HCT116 (cell line): ENCODE results near the gene DBNL. TPM values are rescaled to one million over a fixed set of nuclear protein-coding genes. Genes with fewer than 3 reads are reported as not detected.

ENCODE experiments used
- ATAC-seq: fragments of 200-7000 bp; cut with Tn5 transposase; 2 replicates; pipeline ENCODE4 v1.9.1; 2020; ENCODE audit warnings: mild to moderate bottlenecking, moderate library complexity
- BruUV-seq: library from RNA; stranded (reverse); fragments of 400-500 nt; replicated peaks from 2 replicates; lab custom pipeline; 2021; lab: Mats Ljungman, UMichigan
- CTCF ChIA-PET: fragments of 300-600 bp; sonication (Branson Sonifier 250); formaldehyde crosslinking; loops from one replicate; lab custom pipeline; 2021; ENCODE audit warnings: antibody characterized with exemption; lab: Charles Lee
- POLR2A ChIA-PET: fragments of 300-600, 350-600 bp; sonication (Branson Sonifier 250); formaldehyde crosslinking; loops from one replicate; lab custom pipeline; 2021; ENCODE audit warnings: antibody characterized with exemption; lab: Charles Lee
- RAD21 ChIA-PET, 2 experiments: fragments of 300-600 bp; sonication (Branson Sonifier 250); formaldehyde crosslinking; loops; one replicate each; lab custom pipeline; 2023; ENCODE audit warnings: low total read pairs in 2 of 2; ENCODE audit not compliant: uncharacterized antibody in 2 of 2, unreplicated experiment in 2 of 2, low non-redundant PET in 1 of 2; lab: Charles Lee
- DNase-seq: peaks from one replicate; pipeline ENCODE4 v3.0.0-alpha.2; 2010; ENCODE audit warnings: low read depth, low spot score
- H2AFZ ChIP-seq: fragments of 200-600 bp; shearing (Covaris generic), sonication (generic); 2 replicates; pipeline ENCODE4 v1.6.1; 2017; ENCODE audit warnings: low read depth, mixed run types, mixed read lengths, antibody characterized with exemption, low read length; ENCODE audit not compliant: poor library complexity, severe bottlenecking
- H3K27ac ChIP-seq: 2 replicates; pipeline ENCODE4 v1.5.1; 2012; ENCODE audit warnings: low read depth, low read length
- H3K27me3 ChIP-seq: fragments of 200-600 bp; sonication (generic); 2 replicates; pipeline ENCODE4 v1.6.1; 2016; ENCODE audit warnings: mixed run types, low read length, mixed read lengths; ENCODE audit not compliant: insufficient read depth
- H3K36me3 ChIP-seq, 2 experiments: fragments of 200-500 bp in 1 of 2; fragments of 200-600 bp in 1 of 2; sonication (Bioruptor generic) in 1 of 2; sonication (generic) in 1 of 2; 2 replicates each; pipeline versions ENCODE4 v1.5.1 to v1.6.1; 2014 to 2016; ENCODE audit warnings: low read length in 2 of 2, inconsistent platforms in 1 of 2, mixed read lengths in 1 of 2, mixed run types in 1 of 2; ENCODE audit not compliant: insufficient read depth in 2 of 2, control insufficient read depth in 1 of 2
- H3K4me1 ChIP-seq, 2 experiments: fragments of 200-600 bp in 1 of 2; sonication (generic) in 1 of 2; 2 replicates each; pipeline versions ENCODE4 v1.5.1 to v1.6.1; 2012 to 2017; ENCODE audit warnings: low read length in 2 of 2, inconsistent platforms in 1 of 2, mild to moderate bottlenecking in 1 of 2, mixed read lengths in 1 of 2, mixed run types in 1 of 2, moderate library complexity in 1 of 2; ENCODE audit not compliant: insufficient read depth in 2 of 2, control insufficient read depth in 1 of 2
- H3K4me2 ChIP-seq: fragments of 200-600 bp; sonication (generic); 2 replicates; pipeline ENCODE4 v1.6.1; 2017; ENCODE audit warnings: mixed run types, low read length, mixed read lengths
- H3K4me3 ChIP-seq, 2 experiments: fragments of 200-600 bp in 1 of 2; sonication (generic) in 1 of 2; replicated peaks in 1 of 2; 2 replicates each; pipeline ENCODE4 v1.5.1; 2011 to 2016; ENCODE audit warnings: low read length in 2 of 2, control low read depth in 1 of 2, low read depth in 1 of 2, mild to moderate bottlenecking in 1 of 2, mixed read lengths in 1 of 2, mixed run types in 1 of 2
- H3K79me2 ChIP-seq: fragments of 200-600 bp; sonication (generic); 2 replicates; pipeline ENCODE4 v1.6.1; 2017; ENCODE audit warnings: mild to moderate bottlenecking, mixed run types, low read length, moderate library complexity, mixed read lengths; ENCODE audit not compliant: insufficient read depth
- H3K9ac ChIP-seq: fragments of 200-600 bp; sonication (generic); 2 replicates; pipeline ENCODE4 v1.6.1; 2016; ENCODE audit warnings: low read length, mixed read lengths
- H3K9me2 ChIP-seq: fragments of 200-600 bp; sonication (generic), shearing (Covaris generic); 2 replicates; pipeline ENCODE4 v1.6.1; 2017; ENCODE audit warnings: mixed run types, mild to moderate bottlenecking, moderate library complexity; ENCODE audit not compliant: insufficient read depth
- H3K9me3 ChIP-seq, 2 experiments: fragments of 200-500 bp in 1 of 2; fragments of 200-600 bp in 1 of 2; sonication (Bioruptor generic) in 1 of 2; sonication (generic) in 1 of 2; 2 replicates each; pipeline ENCODE4 v1.6.1; 2014 to 2017; ENCODE audit warnings: low read length in 2 of 2, mixed read lengths in 2 of 2, inconsistent platforms in 1 of 2, low read depth in 1 of 2, mild to moderate bottlenecking in 1 of 2, mixed run types in 1 of 2, moderate library complexity in 1 of 2; ENCODE audit not compliant: control insufficient read depth in 1 of 2, insufficient read depth in 1 of 2
- H4K20me1 ChIP-seq: fragments of 200-600 bp; sonication (generic), shearing (Covaris generic); 2 replicates; pipeline ENCODE4 v1.6.1; 2017; ENCODE audit warnings: mixed run types, mild to moderate bottlenecking, moderate library complexity; ENCODE audit not compliant: insufficient read depth
- ATF3 ChIP-seq: IDR thresholded peaks from 2 replicates; pipeline ENCODE4 v1.6.1; 2012
- CBX3 ChIP-seq: IDR thresholded peaks from 2 replicates; pipeline ENCODE4 v1.6.1; 2012; ENCODE audit warnings: low read depth
- CTCF ChIP-seq, 3 experiments: fragments of 200-600 bp in 1 of 3; sonication (generic) in 1 of 3; IDR thresholded peaks in 2 of 3; conservative IDR thresholded peaks in 1 of 3; 2 replicates each; pipeline ENCODE4 v1.5.1; 2012 to 2017; ENCODE audit warnings: low read depth in 2 of 3, low read length in 2 of 3, antibody characterized with exemption in 1 of 3, borderline replicate concordance in 1 of 3, control low read depth in 1 of 3, mild to moderate bottlenecking in 1 of 3, mixed read lengths in 1 of 3, mixed run types in 1 of 3, moderate library complexity in 1 of 3; ENCODE audit not compliant: insufficient read depth in 1 of 3
- EGR1 ChIP-seq: IDR thresholded peaks from 2 replicates; pipeline ENCODE4 v1.6.1; 2012; ENCODE audit warnings: low read depth
- EZH2phosphoT487 ChIP-seq: fragments of 200-600 bp; IDR thresholded peaks from 2 replicates; pipeline ENCODE4 v1.6.1; 2018; ENCODE audit warnings: antibody characterized with exemption, borderline replicate concordance
- FOSL1 ChIP-seq: IDR thresholded peaks from 2 replicates; pipeline ENCODE4 v1.6.1; 2012; ENCODE audit warnings: low read depth
- JUND ChIP-seq: IDR thresholded peaks from 2 replicates; pipeline ENCODE4 v1.6.1; 2012
- POLR2A ChIP-seq: IDR thresholded peaks from 2 replicates; pipeline ENCODE4 v1.7.0; 2011; ENCODE audit warnings: borderline replicate concordance; ENCODE audit not compliant: insufficient read depth, insufficient read length; ENCODE audit errors: extremely low read depth
- POLR2AphosphoS5 ChIP-seq: IDR thresholded peaks from 2 replicates; pipeline ENCODE4 v1.6.1; 2011; ENCODE audit warnings: mild to moderate bottlenecking, low read depth, low read length, moderate library complexity
- RAD21 ChIP-seq: IDR thresholded peaks from 2 replicates; pipeline ENCODE4 v1.6.1; 2012; ENCODE audit warnings: low read depth, mild to moderate bottlenecking
- REST ChIP-seq: IDR thresholded peaks from 2 replicates; pipeline ENCODE4 v1.6.1; 2012; ENCODE audit warnings: low read depth
- SIN3A ChIP-seq: IDR thresholded peaks from 2 replicates; pipeline ENCODE4 v1.6.1; 2012; ENCODE audit warnings: low read depth
- SP1 ChIP-seq: IDR thresholded peaks from 2 replicates; pipeline ENCODE4 v1.6.1; 2012; ENCODE audit warnings: low read depth
- SRF ChIP-seq: IDR thresholded peaks from 2 replicates; pipeline ENCODE4 v1.6.1; 2012; ENCODE audit warnings: low read depth
- TCF7L2 ChIP-seq: IDR thresholded peaks from 2 replicates; pipeline ENCODE4 v1.7.0; 2011; ENCODE audit warnings: borderline replicate concordance, inconsistent platforms; ENCODE audit not compliant: insufficient read depth, insufficient read length; ENCODE audit errors: extremely low read depth
- ZNF274 ChIP-seq: fragments of 200-500 bp; sonication (Bioruptor generic); IDR thresholded peaks from 2 replicates; pipeline ENCODE4 v1.6.1; 2014; ENCODE audit warnings: mild to moderate bottlenecking, low read depth, low read length, inconsistent platforms
- intact Hi-C: fragments of 100-400 bp; cut with micrococcal nuclease; formaldehyde crosslinking; loops from 2 replicates; pipeline ENCODE4 v1.10.0; 2022
- total RNA-seq: library from RNA; stranded (reverse); gene quantifications from one replicate; pipeline ENCODE4 v1.2.1, GENCODE V29; 2021; ENCODE audit not compliant: unreplicated experiment

Gene DBNL
- total RNA-seq, 1 experiment from 2014 or later, result 39.4 TPM

DNA sequence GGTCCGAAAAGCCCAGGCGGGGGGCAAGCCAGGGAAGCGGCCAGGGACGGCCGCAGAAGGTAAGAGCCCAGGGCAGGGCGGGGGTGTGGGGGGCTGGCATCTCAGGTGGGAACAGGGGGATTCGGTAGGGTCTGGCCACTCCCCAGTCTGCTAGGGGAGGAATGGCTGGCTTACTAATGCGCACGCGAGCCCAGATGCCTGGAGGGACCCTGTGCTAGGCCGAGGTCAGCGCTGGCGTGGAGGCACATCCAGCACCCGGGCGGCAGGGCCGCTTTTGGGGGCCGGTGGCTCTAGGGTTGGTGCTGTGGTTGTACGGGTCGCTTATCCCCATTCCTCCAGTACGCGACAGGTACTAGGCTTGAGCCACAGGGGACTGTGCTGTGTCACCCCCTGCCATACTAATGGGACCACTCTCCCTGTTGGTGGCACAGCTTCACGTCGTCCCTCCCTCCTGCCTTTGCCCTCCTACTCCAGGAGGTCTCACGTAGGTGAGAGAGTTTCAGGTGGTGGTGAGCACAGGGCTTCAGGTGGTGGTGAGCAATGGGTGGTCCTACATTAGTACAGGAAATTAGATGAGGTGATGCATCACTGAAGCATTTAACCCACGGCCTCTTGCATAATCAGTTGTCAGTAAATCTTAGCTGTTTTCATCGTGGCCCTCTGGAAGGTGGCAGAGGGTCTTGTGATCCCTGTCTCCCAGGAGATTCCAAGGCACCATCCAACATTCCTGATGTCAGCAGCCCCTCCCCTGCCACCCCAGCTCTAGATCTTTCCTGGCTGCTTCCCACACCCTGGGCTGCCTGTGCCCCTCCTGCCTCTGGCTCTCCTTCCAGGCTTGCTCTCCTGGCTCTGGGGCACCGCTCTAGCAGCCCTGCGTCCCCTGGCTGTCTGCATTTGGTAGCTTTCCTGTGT is 60.6 kb downstream of the DBNL start:
- intact Hi-C loops, result no loop called here
- H3K4me2 ChIP-seq, result no peak overlapping the region
- CTCF ChIA-PET, result no interaction called here

GRCh38 chr7:44105832-44106231 is 61.3 kb downstream of the DBNL start:
- Histone ChIP-seq H3K9ac (no peak overlapping the region), H3K79me2 (no peaks in the 10 kb centered on the region), H3K27me3 (no peaks in the 10 kb centered on the region), H3K4me2 (no peak overlapping the region), H4K20me1 (no peaks in the 10 kb centered on the region), H2AFZ (no peak overlapping the region), H3K27ac (no peak overlapping the region), H3K9me3 (no peaks in the 10 kb centered on the region), H3K9me2 (no peaks in the 10 kb centered on the region), H3K36me3 (no peaks in the 10 kb centered on the region), H3K4me3 (no peak overlapping the region), H3K4me1 (peaks cover 0 to 6% of the 10 kb centered on the region in 2 experiments; a peak in 2 of 4 replicates)
- ChIA-PET POLR2A (no interaction called here), CTCF (no interaction called here), RAD21 (no interaction called here)
- intact Hi-C loops, result no loop called here
- ATAC-seq (no peak), DNase-seq (no peak)
- no TSS peak for BruUV-seq
- no peak for TF ChIP-seq JUND
- TF ChIP-seq FOSL1, result no peak
- no peak for TF ChIP-seq EGR1
- no peak for TF ChIP-seq ATF3
- no peak for TF ChIP-seq SIN3A
- no peak for TF ChIP-seq CBX3
- TF ChIP-seq CTCF (IDR thresholded peaks at IDR 0.05 in 2 of 3, conservative IDR thresholded peaks at IDR 0.05 in 1 of 3; ENCODE audit: borderline replicate concordance in 1 of 3, insufficient read depth in 1 of 3, low read depth in 2 of 3, low read length in 2 of 3), result no peak
- no peak for TF ChIP-seq POLR2A
- TF ChIP-seq TCF7L2, result no peak
- TF ChIP-seq POLR2AphosphoS5, result no peak
- no peak for TF ChIP-seq RAD21
- no peak for TF ChIP-seq REST
- no peak for TF ChIP-seq SP1

More for the DNA sequence above, 60.6 kb downstream of the DBNL start:
- POLR2A ChIA-PET, result no interaction called here
- Histone ChIP-seq H3K9me2 (no peaks in the 10 kb centered on the region), H3K27me3 (no peaks in the 10 kb centered on the region), H3K9ac (no peak overlapping the region), H3K4me1 (peaks cover 0 to 6% of the 10 kb centered on the region in 2 experiments; a peak in 2 of 4 replicates), H3K27ac (no peak overlapping the region), H4K20me1 (no peaks in the 10 kb centered on the region), H3K36me3 (no peaks in the 10 kb centered on the region), H3K79me2 (no peaks in the 10 kb centered on the region), H3K4me3 (no peak overlapping the region), H2AFZ (no peak overlapping the region), H3K9me3 (no peaks in the 10 kb centered on the region)
- ATAC-seq, result no peak
- no TSS peak for BruUV-seq
- no peak for DNase-seq
- RAD21 ChIA-PET, result no interaction called here
- TF ChIP-seq RAD21, result no peak
- TF ChIP-seq ZNF274, result no peak
- no peak for TF ChIP-seq EZH2phosphoT487
- no peak for TF ChIP-seq JUND
- TF ChIP-seq EGR1, result no peak
- no peak for TF ChIP-seq SRF
